GM12872 (cell line): ENCODE results near the gene DYDC1.

ENCODE experiments used
- CTCF ChIP-seq: IDR thresholded peaks from 3 replicates; pipeline ENCODE4 v1.5.1; 2011; ENCODE audit warnings: low read depth, mild to moderate bottlenecking, low read length, moderate library complexity; ENCODE audit not compliant: insufficient read depth

Gene DYDC1

GRCh38 chr10:80365510-80365909 lies 9.0 kb upstream of the DYDC1 start:
- no peak for TF ChIP-seq CTCF

GRCh38 chr10:80359644-80360043 lies 3.1 kb upstream of the DYDC1 start:
- no peak for TF ChIP-seq CTCF

GRCh38 chr10:80357851-80358125 lies 1.2 kb upstream of the DYDC1 start:
- TF ChIP-seq CTCF: no peak

DNA sequence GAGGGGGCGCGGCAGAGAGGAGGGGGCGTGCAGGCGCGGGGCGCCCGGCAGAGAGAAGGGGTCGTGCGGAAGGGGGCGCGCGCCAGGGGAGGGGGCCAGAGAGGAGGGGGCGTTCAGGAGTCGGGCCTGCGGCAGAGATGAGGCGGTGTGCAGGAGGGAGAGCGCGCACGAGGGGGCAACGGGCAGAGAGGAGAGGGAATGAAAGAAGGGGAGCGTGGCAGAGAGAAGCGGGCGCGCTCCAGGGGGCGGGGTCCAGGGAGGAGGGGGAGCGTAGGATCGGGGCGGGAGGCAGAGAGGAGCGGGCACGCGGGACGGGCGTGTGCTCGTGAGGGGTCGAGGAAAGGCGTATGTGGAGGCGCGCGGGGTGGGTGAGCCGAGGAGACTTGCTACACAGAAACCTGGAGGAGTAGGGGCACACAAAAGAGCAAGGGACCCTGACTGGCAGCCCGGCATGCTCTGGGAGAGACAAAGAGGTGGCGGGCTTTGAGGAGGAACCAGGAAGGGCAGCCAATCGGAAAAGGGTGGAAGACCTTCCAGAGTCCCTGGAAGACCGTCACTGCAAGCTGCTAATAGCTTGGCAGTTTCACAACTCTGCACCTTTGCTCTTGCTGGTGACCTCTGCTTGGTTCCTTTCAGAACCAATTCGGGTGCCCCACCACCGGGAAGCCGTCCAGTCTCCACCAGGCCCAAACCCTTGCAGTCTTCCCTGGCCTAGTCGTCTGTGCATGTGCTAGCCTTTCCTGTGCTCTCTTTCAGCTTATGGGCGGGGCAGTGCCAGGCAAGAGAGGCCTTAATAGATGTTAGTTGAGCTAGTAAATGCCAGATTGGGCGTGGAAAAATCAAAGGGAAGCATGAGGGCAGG lies 665 bp upstream of the DYDC1 start:
- no peak for TF ChIP-seq CTCF

DNA sequence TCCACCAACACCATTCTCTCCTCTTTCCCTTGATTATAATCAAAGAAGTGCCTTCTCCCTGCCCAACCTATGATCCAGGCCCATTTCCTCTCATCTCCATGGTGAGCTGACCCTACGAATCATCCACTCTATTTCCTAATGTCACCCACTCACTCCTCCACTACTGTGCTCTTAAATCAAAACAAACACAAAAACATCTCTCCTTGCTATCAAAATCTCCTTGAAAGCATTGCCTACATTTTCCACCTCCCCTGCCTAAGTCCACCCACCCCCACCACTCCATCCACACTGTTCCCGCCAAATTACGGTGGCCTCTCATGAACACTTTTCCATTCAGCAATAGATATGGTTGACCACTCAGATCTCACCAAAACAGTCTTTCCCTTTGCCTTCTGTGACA lies 5.3 kb downstream of the DYDC1 start:
- no peak for TF ChIP-seq CTCF

GRCh38 chr10:80350251-80350650 lies 6.3 kb downstream of the DYDC1 start:
- TF ChIP-seq CTCF: no peak

- no peak for TF ChIP-seq CTCF
These were observed 11.6 kb downstream of the DYDC1 start for GRCh38 chr10:80344912-80345311.
